Gastroesophageal sphincter (tissue), 3 donors: ENCODE data around the gene PTBP3.

ENCODE experiments used
- EP300 ChIP-seq: sonication (generic); formaldehyde crosslinking; IDR thresholded peaks from one replicate; pipeline ENCODE4 v1.6.1; 2017; ENCODE audit warnings: antibody characterized with exemption, mild to moderate bottlenecking
- POLR2AphosphoS5 ChIP-seq: sonication (generic); formaldehyde crosslinking; IDR thresholded peaks from one replicate; pipeline ENCODE4 v1.6.1; 2017; ENCODE audit warnings: antibody characterized with exemption
- TF ChIP-seq, protein P1 (sequence below), 4 experiments: fragments of 200-600 bp in 2 of 4; fragments of 450-650 bp in 2 of 4; sonication (generic) in 1 of 4; IDR thresholded peaks; one replicate each; pipeline ENCODE4 v1.5.1; 2017 to 2019; ENCODE audit warnings: antibody characterized with exemption in 4 of 4, mild to moderate bottlenecking in 2 of 4, moderate library complexity in 2 of 4

DNA sequence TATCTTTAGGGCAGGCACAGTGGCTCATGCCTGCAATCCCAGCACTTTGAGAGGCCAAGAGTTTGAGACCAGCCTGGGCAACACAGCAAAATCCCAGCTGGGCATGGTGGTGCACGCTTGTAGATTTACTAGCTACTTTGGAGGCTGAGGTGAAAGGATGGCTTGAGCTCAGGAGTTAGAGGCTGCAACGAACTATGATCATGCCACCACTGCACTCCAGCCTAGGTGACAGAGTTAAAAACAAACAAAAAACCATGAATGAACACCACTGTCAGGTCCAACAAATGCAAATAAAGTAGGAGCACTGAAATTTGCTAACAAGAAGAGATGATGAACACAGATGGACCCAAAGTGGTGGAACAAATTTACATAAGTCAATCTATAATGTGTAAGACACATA is 4.9 kb downstream of the PTBP3 start:
- TF ChIP-seq, protein P1, sequence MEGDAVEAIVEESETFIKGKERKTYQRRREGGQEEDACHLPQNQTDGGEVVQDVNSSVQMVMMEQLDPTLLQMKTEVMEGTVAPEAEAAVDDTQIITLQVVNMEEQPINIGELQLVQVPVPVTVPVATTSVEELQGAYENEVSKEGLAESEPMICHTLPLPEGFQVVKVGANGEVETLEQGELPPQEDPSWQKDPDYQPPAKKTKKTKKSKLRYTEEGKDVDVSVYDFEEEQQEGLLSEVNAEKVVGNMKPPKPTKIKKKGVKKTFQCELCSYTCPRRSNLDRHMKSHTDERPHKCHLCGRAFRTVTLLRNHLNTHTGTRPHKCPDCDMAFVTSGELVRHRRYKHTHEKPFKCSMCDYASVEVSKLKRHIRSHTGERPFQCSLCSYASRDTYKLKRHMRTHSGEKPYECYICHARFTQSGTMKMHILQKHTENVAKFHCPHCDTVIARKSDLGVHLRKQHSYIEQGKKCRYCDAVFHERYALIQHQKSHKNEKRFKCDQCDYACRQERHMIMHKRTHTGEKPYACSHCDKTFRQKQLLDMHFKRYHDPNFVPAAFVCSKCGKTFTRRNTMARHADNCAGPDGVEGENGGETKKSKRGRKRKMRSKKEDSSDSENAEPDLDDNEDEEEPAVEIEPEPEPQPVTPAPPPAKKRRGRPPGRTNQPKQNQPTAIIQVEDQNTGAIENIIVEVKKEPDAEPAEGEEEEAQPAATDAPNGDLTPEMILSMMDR (IDR thresholded peaks at IDR 0.05), result no peak
- TF ChIP-seq POLR2AphosphoS5, result no peak
- no peak for TF ChIP-seq EP300
